Activated T-cell treated with anti-CD3 and anti-CD28 coated beads for 4 hours (primary cell): ENCODE results near the gene C4orf51.

Source experiments
- DNase-seq: peaks from one replicate; pipeline ENCODE4 v3.0.0-alpha.2; 2020

Gene C4orf51

GRCh38 chr4:145760961-145761929, 81.3 kb downstream of the C4orf51 start:
- no peak for DNase-seq

GRCh38 chr4:145762719-145763118, 82.8 kb downstream of the C4orf51 start:
- no peak for DNase-seq

GRCh38 chr4:145763399-145763798, 83.5 kb downstream of the C4orf51 start:
- DNase-seq, result no peak

- no peak for DNase-seq
Observed at GRCh38 chr4:145766273-145766672, 86.3 kb downstream of the C4orf51 start.

GRCh38 chr4:145769450-145770037, 89.6 kb downstream of the C4orf51 start:
- no peak for DNase-seq

GRCh38 chr4:145770124-145770523, 90.2 kb downstream of the C4orf51 start:
- no peak for DNase-seq

- DNase-seq, result no peak
Observed at GRCh38 chr4:145772347-145772746, 92.4 kb downstream of the C4orf51 start.

- no peak for DNase-seq
Observed at GRCh38 chr4:145773581-145774234, 93.8 kb downstream of the C4orf51 start.

GRCh38 chr4:145774473-145774872, 94.5 kb downstream of the C4orf51 start:
- DNase-seq, result no peak

- no peak for DNase-seq
Observed at GRCh38 chr4:145775406-145775805, 95.5 kb downstream of the C4orf51 start.

GRCh38 chr4:145776208-145776607, 96.3 kb downstream of the C4orf51 start:
- no peak for DNase-seq

- no peak for DNase-seq
Observed at GRCh38 chr4:145779319-145779801, 99.4 kb downstream of the C4orf51 start.

GRCh38 chr4:145781351-145781750, 101.4 kb downstream of the C4orf51 start:
- no peak for DNase-seq
